Thyroid gland (tissue), 4 donors: Measurements from ENCODE around the gene PRDX6.

Experiments used
- CTCF ChIP-seq, 6 experiments: fragments of 200-600 bp in 3 of 6; fragments of 450-650 bp in 3 of 6; sonication (generic) in 3 of 6; IDR thresholded peaks; one replicate each; pipeline ENCODE4 v1.5.1; 2016 to 2019; ENCODE audit warnings: antibody characterized with exemption in 6 of 6, mild to moderate bottlenecking in 2 of 6, inconsistent platforms in 1 of 6, moderate library complexity in 1 of 6
- POLR2A ChIP-seq, 2 donors: fragments of 450-650 bp; IDR thresholded peaks; one replicate each; pipeline ENCODE4 v1.6.1; 2017; ENCODE audit warnings: antibody characterized with exemption in 2 of 2, mild to moderate bottlenecking in 2 of 2, moderate library complexity in 1 of 2

- TF ChIP-seq CTCF (IDR thresholded peaks at IDR 0.05) (no peak), POLR2A (IDR thresholded peaks at IDR 0.05) (no peak)
Measured at GRCh38 chr1:173532237-173532636, 55.1 kb downstream of the PRDX6 start.
